ENCODE results near the gene LSR.

LSR gene

GRCh38 chr19:35265126-35265899 lies 16.5 kb downstream of the LSR start (continued):
- TF ChIP-seq ZNF747 (tag by site-specific recombination; IDR thresholded peaks at IDR 0.05) (no peak), ZNF26 (tag by site-specific recombination; IDR thresholded peaks at IDR 0.05) (no peak), ZNF843 (tag by site-specific recombination; IDR thresholded peaks at IDR 0.05) (no peak), ZNF398 (tag by site-specific recombination; IDR thresholded peaks at IDR 0.05) (no peak), ZNF707 (tag by site-specific recombination; IDR thresholded peaks at IDR 0.05) (no peak), ZSCAN30 (tag by site-specific recombination; IDR thresholded peaks at IDR 0.05) (peak; percentile 27; the same call in 1 of the 2 replicates), KLF9 (tag by site-specific recombination; IDR thresholded peaks at IDR 0.05; ENCODE audit: low read depth) (no peak), ZNF600 (tag by site-specific recombination; IDR thresholded peaks at IDR 0.05) (peak; percentile 13; the same call in 1 of the 2 replicates), ZNF23 (tag by site-specific recombination; IDR thresholded peaks at IDR 0.05; ENCODE audit: borderline replicate concordance) (no peak), GLI4 (tag by site-specific recombination; IDR thresholded peaks at IDR 0.05) (no peak), ZNF416 (tag by site-specific recombination; IDR thresholded peaks at IDR 0.05) (no peak), ZNF596 (tag by site-specific recombination; IDR thresholded peaks at IDR 0.05) (no peak), ZNF391 (tag by site-specific recombination; IDR thresholded peaks at IDR 0.05; ENCODE audit: borderline replicate concordance, low read depth) (no peak), RBAK (tag by site-specific recombination; IDR thresholded peaks at IDR 0.05) (0 out of 2 replicates have a peak, but pooled peaks have one; percentile 23), ZNF837 (tag by site-specific recombination; IDR thresholded peaks at IDR 0.05) (no peak), ZNF2 (tag by site-specific recombination; IDR thresholded peaks at IDR 0.05) (no peak), ZNF394 (tag by site-specific recombination; IDR thresholded peaks at IDR 0.05; ENCODE audit: borderline replicate concordance) (no peak), ZBTB20 (tag by site-specific recombination; IDR thresholded peaks at IDR 0.05) (peak; percentile 34; the same call in 1 of the 2 replicates), FEZF1 (tag by site-specific recombination; IDR thresholded peaks at IDR 0.05) (no peak), KLF7 (tag by site-specific recombination; IDR thresholded peaks at IDR 0.05; ENCODE audit: borderline replicate concordance) (peak; percentile 18; the same call in 1 of the 2 replicates)
- TF ChIP-seq, protein P1, sequence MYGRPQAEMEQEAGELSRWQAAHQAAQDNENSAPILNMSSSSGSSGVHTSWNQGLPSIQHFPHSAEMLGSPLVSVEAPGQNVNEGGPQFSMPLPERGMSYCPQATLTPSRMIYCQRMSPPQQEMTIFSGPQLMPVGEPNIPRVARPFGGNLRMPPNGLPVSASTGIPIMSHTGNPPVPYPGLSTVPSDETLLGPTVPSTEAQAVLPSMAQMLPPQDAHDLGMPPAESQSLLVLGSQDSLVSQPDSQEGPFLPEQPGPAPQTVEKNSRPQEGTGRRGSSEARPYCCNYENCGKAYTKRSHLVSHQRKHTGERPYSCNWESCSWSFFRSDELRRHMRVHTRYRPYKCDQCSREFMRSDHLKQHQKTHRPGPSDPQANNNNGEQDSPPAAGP (tag by site-specific recombination; IDR thresholded peaks at IDR 0.05), result 0 out of 2 replicates have a peak, but pooled peaks have one; percentile 21

DNA sequence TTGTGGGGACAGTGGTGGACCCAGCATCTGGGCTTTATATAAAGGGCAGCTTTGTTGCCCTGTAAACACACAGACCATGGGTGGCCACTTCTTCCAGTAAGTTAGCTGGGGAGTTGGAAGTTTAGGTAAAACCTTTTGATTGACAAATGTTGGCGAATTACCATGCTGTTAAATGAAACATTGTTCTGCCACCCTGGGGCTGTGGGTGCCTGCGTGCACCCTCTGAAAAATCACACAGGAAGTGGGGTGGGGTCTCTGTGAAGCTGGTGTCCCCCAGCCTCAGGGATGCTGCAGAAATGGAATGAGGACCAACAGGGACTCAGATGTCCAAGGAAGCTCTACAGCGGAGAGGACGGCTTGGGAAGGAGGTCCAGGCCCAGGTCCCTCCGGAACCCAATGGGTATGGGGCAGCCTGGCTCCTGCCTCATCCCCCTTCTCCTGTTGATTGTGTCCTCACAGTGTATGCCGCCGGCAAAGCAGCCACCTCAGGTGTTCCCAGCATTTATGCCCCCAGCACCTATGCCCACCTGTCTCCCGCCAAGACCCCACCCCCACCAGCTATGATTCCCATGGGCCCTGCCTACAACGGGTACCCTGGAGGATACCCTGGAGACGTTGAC lies 17.2 kb downstream of the LSR start:
- Histone ChIP-seq H3K4me1 (ENCODE audit: control insufficient read depth, insufficient read depth, low read length) (peaks cover 24% of the 10 kb centered on the region), H3K9me3 (ENCODE audit: control insufficient read depth, insufficient read depth, low read depth, low read length) (no peaks in the 10 kb centered on the region), H3K36me3 (ENCODE audit: control insufficient read depth in 2 of 2, insufficient read depth in 1 of 2, low read length in 2 of 2) (peaks cover 42 to 54% of the 10 kb centered on the region in 2 experiments), H3K27ac (ENCODE audit: extremely low read depth, low read depth, low read length) (peak overlapping the region; percentile 100), H3K4me3 (ENCODE audit: low read depth, low read length) (no peak overlapping the region)
- ChIA-PET POLR2A (interaction anchor here (0.5 to 5.2 kb wide), 11 partner anchors 9 to 496 kb away, joined by 3 to 35 read pairs (median 5); partner anchors contain the start of genes HAMP and PSENEN), CTCF (interaction anchor here (0.5 to 1.3 kb wide), 6 partner anchors 9 to 202 kb away, joined by 3 to 7 read pairs (median 3); partner anchors contain the start of gene LGI4)
- TF ChIP-seq ZNF664 (tag by site-specific recombination; IDR thresholded peaks at IDR 0.05) (no peak), ZNF18 (tag by site-specific recombination; IDR thresholded peaks at IDR 0.05) (no peak), SCRT1 (tag by site-specific recombination; IDR thresholded peaks at IDR 0.05; ENCODE audit: borderline replicate concordance) (0 out of 2 replicates have a peak, but pooled peaks have one; percentile 13), ZNF132 (tag by site-specific recombination; IDR thresholded peaks at IDR 0.05; ENCODE audit: borderline replicate concordance) (no peak), ZNF157 (tag by site-specific recombination; IDR thresholded peaks at IDR 0.05) (no peak), ZXDB (tag by site-specific recombination; IDR thresholded peaks at IDR 0.05) (no peak)
- TF ChIP-seq, protein P2, sequence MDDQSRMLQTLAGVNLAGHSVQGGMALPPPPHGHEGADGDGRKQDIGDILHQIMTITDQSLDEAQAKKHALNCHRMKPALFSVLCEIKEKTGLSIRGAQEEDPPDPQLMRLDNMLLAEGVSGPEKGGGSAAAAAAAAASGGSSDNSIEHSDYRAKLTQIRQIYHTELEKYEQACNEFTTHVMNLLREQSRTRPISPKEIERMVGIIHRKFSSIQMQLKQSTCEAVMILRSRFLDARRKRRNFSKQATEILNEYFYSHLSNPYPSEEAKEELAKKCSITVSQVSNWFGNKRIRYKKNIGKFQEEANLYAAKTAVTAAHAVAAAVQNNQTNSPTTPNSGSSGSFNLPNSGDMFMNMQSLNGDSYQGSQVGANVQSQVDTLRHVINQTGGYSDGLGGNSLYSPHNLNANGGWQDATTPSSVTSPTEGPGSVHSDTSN (CRISPR knock-in tag; IDR thresholded peaks at IDR 0.05), result peak; percentile 48
